Vagina (tissue), 2 donors: ENCODE results near the gene BLMH.

Experiments
- CTCF ChIP-seq, 3 experiments: fragments of 450-650 bp in 2 of 3; fragments of 200-600 bp in 1 of 3; sonication (generic) in 1 of 3; IDR thresholded peaks; one replicate each; pipeline ENCODE4 v1.5.1; 2017 to 2019; ENCODE audit warnings: antibody characterized with exemption in 3 of 3, mild to moderate bottlenecking in 2 of 3, moderate library complexity in 2 of 3
- POLR2A ChIP-seq, 2 donors: fragments of 450-650 bp; IDR thresholded peaks; one replicate each; pipeline ENCODE4 v1.6.1; 2017; ENCODE audit warnings: antibody characterized with exemption in 2 of 2, mild to moderate bottlenecking in 2 of 2, moderate library complexity in 2 of 2

- TF ChIP-seq POLR2A (IDR thresholded peaks at IDR 0.05) (no peak), CTCF (IDR thresholded peaks at IDR 0.05) (no peak)
Measured at GRCh38 chr17:30337393-30337999, 45.8 kb upstream of the BLMH start.
